Left lobe of liver (tissue), 2 donors: ENCODE measurements around the gene ENTPD8. TPM values are rescaled to one million over a fixed set of nuclear protein-coding genes. Genes with fewer than 3 reads are reported as not detected.

Experiments used
- ATAC-seq: fragments of 200-7000 bp; cut with Tn5 transposase; one replicate; pipeline ENCODE4 v1.9.1; 2020; ENCODE audit warnings: mild to moderate bottlenecking, moderate library complexity
- DNase-seq: peaks from one replicate; pipeline ENCODE4 v3.0.0-alpha.2; 2020; ENCODE audit warnings: low spot score
- total RNA-seq: library from RNA; stranded (reverse); gene quantifications from one replicate; pipeline ENCODE4 v1.2.1, GENCODE V29; 2021
- donor health status: DM: no; HTN: no; CAD: no; lungs with moderate emphysema.
- donor health status: DM: no; HTN: yes; CAD: no.

ENTPD8 gene
- total RNA-seq, 1 donor from 2014 or later, result 9.0 TPM

DNA sequence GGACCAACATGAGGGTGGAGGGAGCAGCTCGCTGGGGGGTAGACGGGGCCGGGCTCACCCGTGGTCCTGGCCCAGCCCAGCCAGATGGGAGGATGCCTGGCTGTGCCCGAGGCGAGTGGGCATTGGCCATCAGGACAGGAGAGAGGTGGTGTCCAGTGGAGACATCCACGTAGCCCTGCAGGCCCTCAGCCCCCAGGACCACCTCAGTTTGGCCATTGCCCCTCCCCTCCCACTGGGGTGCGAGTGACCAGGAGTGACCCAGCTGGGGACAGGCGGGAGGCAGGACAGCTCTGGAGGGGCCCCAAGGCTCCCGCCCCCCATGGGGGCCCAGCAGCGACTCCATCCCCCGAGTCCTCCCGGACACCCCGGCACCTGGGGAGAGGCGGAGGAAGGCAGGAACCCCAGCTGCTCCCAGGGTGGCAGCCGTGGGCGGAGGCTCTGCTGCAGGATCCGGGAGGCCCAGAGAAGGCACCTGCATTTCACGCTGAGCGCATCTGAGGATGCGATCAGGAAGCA is 9.7 kb downstream of the ENTPD8 start:
- ATAC-seq (no peak), DNase-seq (no peak)

DNA sequence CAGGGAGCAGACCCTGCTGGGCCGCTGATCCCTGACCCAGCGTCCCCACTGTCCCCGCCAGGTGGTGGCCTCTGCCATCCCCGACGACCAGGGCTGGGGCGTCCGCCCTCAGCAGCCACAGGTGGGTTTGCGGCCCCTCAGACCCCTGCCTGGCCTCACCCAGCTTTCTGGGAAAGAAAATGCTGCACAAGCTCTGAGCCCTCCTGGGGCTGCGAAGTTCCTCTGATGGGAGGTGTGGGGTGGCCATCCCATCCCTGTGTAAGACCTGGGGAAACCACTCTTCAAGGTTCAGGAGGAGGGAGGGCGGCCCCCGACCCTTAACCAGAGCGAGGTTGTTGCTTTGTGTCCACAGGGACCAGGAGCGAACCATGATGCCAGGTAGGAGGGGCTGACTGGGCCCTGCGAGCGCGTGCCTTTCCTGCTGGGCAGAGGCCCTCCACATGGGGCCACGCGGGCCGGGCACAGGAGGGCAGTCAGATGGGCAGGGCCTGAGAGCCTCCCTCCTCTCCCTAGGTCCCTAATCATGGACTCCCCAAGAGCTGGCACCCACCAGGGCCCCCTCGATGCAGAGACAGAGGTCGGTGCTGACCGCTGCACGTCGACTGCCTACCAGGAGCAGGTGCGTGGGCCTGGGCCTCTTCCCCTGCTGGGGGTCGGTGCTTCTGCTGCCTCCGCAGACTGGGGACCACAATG is 10.3 kb downstream of the ENTPD8 start:
- DNase-seq, result no peak
- ATAC-seq, result no peak

DNA sequence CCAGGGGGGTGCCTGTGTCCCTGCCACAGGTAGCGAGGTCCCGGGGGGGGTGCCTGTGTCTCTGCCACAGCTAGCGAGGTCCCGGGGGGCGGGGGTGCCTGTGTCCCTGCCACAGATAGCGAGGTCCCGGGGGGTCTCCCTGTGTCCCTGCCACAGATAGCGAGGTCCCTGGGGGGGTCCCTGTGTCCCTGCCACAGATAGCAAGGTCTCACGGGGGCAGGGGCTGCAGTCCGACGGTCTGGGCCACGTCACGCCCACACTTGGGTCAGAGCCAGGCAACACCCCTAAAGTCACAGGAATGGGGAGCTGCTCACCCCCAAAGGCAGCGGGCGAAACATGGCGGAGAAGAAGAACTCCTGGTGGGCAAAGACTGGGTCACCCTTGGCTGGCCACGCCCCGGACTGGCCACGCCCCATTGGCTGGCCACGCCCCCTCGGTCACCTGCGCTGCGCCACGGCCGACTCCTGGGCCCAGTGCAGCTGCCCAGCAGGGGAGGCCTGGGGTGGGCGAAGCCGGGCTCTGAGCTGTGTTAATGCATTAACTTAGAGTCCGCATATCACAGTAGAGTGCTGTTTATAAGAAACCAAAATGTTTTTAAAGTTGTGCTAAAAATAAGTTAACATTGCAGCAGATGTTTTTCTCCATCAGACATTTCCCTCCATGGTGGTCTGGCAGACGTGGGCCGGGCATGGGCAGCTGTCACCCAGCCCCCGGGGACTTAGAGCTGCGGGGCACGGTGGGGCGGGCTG is 11.0 kb downstream of the ENTPD8 start:
- DNase-seq (peak; percentile 46), ATAC-seq (no peak)

GRCh38 chr9:137429546-137429890 is 11.6 kb downstream of the ENTPD8 start:
- ATAC-seq (no peak), DNase-seq (no peak)

- peak; percentile 47 for DNase-seq
- no peak for ATAC-seq
Measured at GRCh38 chr9:137428841-137429545, 12.2 kb downstream of the ENTPD8 start.

GRCh38 chr9:137428311-137428630 is 12.9 kb downstream of the ENTPD8 start:
- ATAC-seq, result no peak
- DNase-seq, result no peak

DNA sequence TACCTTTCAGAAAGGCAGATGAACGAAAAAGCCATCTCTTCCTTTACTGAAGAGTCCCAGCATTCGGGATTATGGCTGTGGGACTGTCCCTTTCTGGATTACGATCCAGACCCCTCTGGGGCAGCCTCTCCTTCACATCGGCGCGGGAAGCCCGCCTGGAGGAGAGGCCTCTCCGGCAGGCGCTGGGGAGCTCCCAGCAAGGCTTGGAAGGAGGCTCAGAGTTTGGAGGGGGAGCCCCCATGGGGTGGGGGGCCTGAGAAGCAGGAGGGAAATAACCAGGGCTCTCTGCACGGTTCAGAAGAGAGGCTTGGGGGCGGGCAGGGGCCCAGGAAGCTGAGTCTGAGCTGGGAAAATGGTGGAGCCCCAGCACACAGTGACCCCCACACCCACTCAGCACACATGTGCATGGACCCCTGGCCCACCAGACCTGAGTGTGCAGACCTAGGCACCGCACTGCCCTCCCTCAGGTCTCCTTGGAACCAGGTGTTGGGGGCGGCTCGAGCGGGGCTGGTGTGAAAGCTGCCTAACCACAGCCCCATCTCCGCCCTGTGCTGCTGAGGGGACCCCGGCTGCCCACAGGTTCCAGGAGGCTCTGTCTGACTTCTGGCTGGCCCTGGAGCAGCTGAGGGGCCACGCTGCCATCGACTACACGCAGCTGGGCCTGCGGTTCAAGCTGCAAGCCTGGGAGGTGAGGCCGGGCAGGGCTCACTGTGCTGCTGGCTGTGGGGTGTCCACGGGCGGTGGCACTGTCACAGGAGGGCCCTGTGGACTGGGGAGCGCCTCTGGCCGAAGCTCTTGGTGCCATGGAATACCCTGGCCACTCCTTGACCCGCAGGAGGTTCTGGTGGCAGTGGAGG is 13.5 kb downstream of the ENTPD8 start:
- DNase-seq (no peak), ATAC-seq (no peak)

DNA sequence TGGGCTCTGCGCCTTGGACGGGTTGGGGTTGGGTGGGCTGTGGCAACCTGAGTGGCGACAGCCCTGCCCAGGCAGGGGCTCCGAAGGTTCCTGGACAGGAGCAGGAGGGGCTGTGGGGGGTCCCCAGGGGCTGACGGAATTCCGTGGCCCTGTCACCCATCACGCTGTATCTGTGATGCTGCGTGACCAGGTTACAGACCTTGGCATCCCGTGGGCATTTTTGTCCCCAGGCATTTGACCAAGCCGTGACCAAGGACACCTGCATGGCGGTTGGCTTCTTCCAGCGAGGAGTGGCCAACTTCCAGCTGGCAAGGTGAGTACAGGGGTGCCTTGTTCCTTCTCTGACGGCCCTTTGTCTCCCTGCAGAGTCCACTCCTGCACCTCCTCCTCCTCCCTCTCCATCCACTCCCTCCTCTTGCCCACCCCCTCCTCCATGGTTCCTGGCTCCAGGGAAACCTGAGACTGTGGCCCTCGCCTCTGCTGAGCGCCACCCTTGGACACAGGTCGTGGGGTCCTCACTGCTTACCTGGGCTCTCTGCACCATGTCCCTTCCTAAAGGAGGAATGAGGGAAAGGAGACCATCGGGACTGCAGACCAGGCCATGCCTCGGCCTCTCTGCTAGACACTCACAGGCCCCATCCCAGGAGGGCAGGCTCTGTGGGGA is 15.0 kb downstream of the ENTPD8 start:
- ATAC-seq, result no peak
- no peak for DNase-seq

DNA sequence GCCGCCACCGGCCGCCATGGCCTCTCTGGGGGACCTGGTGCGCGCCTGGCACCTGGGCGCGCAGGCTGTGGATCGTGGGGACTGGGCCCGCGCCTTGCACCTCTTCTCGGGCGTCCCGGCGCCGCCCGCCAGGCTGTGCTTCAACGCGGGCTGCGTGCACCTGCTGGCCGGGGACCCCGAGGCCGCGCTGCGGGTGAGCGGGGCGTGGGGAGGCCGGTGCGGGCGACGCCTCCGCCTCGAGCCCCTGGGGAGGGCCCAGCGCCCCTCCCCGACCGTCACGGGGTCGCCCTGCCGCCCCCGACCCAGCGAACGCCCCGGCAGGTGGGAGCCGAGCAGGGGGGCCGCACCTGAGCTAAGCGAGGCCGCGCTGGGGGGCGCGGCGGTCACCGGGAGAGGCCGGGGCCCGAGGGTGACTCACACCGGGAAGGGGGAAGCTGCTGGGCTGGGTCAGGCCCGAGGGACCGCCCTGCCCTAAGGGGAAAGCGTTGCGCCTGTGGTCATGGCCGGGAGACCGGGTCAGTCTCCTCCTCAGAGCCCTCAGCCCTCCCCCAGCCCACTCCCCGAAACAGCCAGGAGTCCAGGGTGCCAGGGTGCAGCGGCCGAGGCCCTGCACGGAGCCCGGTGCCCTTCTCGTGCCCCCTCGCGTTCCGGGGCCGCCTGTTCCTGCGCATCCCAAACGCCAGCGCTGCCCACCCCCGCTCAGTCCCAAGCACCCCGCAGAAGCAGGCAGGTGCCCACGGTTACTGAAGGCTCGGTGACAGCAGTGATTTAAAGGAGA is 17.5 kb downstream of the ENTPD8 start:
- DNase-seq, result no peak

DNA sequence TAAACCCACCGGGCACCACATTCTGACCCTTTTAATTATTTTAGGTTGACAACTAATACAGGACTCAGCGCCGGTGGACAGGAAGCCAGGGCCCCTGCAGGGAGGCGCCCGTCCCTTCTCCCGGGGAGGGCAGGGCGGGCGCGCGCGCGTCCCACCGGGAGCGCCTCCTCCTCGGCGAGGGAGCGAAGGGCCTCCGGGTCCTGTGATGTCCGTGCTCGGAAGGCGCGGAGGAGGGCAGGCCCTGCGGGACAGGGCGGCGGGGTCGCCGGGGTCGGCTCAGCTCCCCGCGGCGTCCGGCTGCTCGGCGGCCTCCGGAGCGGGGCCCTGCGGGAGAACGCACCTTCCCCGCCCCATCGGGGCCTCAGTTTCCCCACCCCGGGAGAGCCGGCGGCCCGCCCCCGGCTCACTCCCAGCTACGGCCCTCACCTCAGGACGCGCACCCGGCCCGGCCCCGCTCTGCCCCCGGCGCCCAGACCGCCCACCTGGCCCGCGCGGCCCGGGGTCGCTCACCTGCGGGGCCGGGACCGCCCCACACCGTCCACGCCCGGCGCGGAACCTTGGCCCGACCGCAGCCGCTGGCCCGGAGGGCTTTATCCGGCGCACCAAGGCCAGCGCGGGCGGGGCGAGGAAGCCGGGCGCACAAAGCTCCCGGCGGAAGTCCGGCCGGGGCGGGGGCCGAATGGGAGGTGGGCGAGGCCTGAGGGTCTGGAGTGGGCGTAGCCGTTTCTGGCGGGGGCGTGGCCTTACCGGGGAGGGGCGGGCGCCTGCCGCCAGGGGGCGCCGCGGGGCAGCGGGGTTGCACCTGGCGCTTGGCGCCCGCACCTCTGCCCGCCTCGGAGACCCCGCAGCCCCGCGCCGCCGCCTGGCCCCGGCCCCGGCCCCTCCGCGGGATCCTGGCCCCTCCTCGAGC is 18.3 kb downstream of the ENTPD8 start, which contains the start of the genes EXD3 and NOXA1:
TSS of gene EXD3 (minus strand) at position 559 of the 910 bp plus-strand sequence. CDS start 27,805 bp downstream, outside the sequence.
TSS of gene NOXA1 (plus strand) at position 790 of the 910 bp plus-strand sequence. CDS start 137 bp downstream, outside the sequence.
- peak; percentile 95 for DNase-seq
- ATAC-seq, result peak; percentile 95

More for the DNA sequence above, 17.5 kb downstream of the ENTPD8 start:
- peak; percentile 42 for ATAC-seq

DNA sequence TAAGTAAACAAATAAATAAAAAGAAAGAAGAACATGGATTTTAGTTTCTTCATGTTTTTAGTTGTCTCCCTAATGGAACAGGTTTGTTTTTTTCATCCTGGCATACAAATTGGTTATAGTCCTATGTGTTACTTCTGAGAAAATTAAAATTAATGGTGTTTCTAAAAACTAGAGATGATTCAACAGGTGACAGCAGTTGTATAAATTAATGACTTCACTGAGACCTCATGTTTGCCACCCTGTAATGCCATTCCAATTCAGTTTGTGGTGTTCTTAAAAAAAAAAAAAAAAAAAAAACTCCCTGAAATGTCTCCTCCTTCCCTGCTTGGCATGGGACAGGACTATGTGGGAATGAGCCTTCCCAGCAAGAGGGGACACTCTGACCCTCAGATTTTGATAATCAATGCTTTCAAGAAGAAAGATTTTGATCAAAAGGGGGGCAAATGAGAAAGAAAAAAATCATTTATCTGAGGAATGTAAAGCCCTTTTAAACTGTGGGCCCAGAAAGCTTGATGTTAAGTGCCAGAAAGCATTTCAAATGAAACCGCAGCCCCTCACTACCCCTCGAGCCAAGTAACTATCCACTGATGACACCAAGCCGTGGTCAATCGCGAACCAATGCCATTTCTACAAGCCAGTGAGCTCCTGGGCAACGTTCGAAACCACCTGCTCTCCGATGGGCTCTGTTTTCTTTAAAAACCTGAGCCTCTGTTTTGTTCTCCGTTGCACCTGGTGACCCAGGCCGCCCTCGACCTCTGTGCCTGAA is 19.1 kb downstream of the ENTPD8 start:
- no peak for DNase-seq
- ATAC-seq, result no peak

DNA sequence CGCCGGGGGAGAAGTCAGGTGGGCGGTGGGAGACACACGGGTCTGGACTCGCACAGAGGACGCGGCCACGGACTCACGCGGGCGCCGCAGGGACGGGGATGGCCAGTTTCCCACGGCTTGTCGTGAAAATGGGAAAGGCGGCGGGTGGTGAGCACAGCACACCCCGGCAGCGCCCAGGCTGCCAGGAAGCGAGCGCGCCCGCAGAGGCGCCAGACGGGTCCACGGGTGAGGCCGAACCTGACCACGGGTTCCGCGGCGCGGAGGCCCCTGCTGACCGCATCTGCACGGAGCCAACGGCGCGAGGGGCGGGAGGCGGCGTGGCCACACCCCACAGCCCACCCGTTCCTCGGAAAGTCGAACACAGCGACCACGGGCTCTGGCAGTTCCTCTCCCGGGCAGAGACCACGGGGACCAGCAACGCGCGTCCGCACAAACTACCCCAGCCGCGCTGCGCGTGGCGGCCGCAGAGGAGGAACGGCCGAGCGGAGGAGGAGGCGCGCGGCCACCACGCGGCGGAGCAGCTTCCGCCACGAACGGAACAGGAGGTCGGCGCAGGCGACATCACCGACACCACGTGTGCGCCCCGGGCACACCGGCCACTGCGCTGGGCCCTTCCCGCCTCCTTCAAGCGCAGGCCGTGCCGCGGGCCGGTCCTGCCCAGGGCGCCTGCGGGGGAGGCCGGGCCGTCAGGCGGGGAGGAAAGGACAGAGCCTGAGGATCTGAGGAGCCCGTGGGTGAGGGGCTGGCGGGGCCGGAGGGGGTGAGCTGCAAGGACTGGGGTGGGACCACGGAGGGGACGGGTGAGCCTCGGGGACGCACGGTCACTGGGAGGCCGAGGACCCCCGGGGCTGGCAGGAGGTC is 23.8 kb downstream of the ENTPD8 start:
- ATAC-seq (no peak), DNase-seq (no peak)

DNA sequence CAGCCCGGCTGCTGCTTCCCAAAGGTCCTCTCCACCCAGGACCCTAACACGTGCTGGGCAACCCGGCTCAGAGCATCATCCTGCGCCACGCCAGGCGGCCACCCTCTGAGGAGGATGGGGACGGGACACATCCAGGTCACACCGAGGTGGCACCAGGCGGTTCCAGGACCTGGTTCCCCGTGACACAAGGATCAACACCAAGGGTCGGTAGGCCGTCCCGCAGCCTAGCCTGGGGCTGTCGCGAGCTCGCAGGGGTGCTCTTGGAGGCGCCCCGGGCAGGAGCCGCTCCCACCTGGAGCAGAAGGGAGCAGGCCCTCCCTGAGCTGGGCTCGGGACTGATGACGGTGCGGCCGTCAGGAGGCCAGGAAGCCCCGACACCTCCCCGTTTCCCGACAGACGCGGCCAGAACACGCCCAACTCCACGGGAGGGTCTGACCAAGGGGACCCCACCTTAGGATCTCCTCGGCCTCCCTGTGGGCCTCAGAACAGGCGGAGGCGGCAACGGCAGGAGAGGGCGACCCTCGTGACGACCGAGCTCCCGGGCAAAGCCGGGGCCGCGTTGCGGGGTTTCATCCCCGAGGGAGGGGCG is 24.5 kb downstream of the ENTPD8 start:
- ATAC-seq, result no peak
- DNase-seq, result no peak

DNA sequence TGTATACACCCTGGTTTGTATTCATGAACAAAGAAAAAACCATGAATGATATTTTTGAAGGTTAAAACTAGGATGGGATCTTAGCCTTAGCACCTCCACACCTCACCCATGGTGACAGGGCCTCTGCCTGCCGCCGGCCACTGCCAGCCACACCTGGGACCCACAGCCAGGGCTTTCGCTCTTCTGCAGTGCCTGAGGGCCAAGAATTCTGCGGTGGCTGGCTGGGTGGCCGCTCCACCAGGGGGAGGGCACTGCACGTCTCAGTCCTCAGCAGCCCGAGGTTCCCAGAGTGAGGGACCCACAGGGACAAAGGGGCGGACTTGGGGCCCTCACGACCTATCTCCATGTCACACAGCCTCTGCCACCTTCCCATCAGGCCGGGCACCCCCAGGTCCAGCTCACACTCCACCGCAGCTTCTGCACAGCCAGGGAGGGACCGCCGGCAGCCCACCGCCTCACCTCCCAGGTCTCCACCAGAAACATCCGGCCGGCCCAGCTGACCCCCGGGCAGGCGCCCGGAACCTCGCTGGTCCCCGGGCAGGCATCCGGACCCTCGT is 25.1 kb downstream of the ENTPD8 start:
- DNase-seq, result no peak
- no peak for ATAC-seq

DNA sequence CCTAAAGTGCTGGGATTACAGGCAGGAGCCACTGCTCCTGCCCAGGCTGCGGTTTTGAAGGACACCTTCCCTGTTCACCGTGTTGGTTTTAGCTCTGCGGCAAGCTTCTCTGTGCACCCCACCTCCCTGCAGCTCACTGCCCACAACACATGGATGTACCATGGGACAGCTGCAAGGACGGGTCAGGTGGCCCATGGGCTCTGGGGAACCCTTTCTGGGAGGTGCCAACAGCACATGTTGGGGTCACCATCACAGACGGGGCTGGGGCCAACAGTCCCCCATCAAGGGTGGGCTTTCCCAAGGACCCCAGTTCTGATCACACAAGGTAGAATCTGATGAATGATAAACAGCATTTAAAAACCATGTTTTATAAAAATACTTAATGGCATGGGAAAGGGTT is 25.7 kb downstream of the ENTPD8 start:
- ATAC-seq, result no peak
- DNase-seq, result no peak

DNA sequence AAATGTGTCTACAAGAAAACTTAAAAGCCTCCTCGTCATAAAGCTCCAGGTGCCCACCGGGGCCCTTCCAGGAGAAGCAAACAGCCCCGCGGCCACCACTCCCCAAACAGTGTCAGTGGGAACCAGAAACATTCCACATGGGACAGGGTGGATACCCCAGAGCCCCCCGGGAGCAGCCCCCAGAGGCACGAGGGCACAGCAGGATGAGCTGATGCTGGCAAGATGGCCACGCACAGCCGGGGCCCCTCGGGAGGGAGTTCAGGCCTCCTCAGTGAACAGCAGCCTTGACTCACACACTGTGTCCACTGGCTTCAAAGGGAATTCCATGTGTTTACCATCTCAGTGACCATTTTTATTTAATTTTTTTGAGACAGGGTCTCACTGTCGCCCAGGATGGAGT is 28.7 kb downstream of the ENTPD8 start:
- DNase-seq, result no peak
- no peak for ATAC-seq
